ENCODE data around the gene FMN2. TPM values are rescaled to one million over a fixed set of nuclear protein-coding genes. Genes with fewer than 3 reads are reported as not detected.

The FMN2 gene
- total RNA-seq, 2 donors from 2014 or later: 0.26 to 0.33 TPM

GRCh38 chr1:240503558-240503957 lies 411.9 kb downstream of the FMN2 start:
- 0 to 43% methylated on average over 1 of the region's 1 CpG for WGBS, 2 donors
- no peak for TF ChIP-seq CTCF (IDR thresholded peaks at IDR 0.05)
- TF ChIP-seq POLR2A (IDR thresholded peaks at IDR 0.05): no peak
- Histone ChIP-seq H3K27ac (no peak overlapping the region), H3K36me3 (replicated peaks in 1 of 2; ENCODE audit: insufficient read depth in 1 of 2, low read depth in 2 of 2) (no peaks in the 10 kb centered on the region), H3K27me3 (no peaks in the 10 kb centered on the region), H3K9me3 (no peaks in the 10 kb centered on the region), H3K4me1 (no peaks in the 10 kb centered on the region), H3K4me3 (no peak overlapping the region)
- intact Hi-C loops (cut with DNase I): no loop called here
- DNase-seq (no peak), ATAC-seq (no peak)

GRCh38 chr1:240506176-240506575 lies 414.5 kb downstream of the FMN2 start:
- ATAC-seq (no peak), DNase-seq (no peak)
- Histone ChIP-seq H3K36me3 (replicated peaks in 1 of 2; ENCODE audit: insufficient read depth in 1 of 2, low read depth in 2 of 2) (no peaks in the 10 kb centered on the region), H3K4me1 (no peaks in the 10 kb centered on the region), H3K9me3 (no peaks in the 10 kb centered on the region), H3K27me3 (no peaks in the 10 kb centered on the region), H3K27ac (no peak overlapping the region), H3K4me3 (no peak overlapping the region)
- no peak for TF ChIP-seq POLR2A (IDR thresholded peaks at IDR 0.05)
- no peak for TF ChIP-seq CTCF (IDR thresholded peaks at IDR 0.05)
- 26 to 37% methylated on average over 4 of the region's 4 CpGs for WGBS, 2 donors
- intact Hi-C loops (cut with DNase I): no loop called here

GRCh38 chr1:240508201-240508600 lies 416.5 kb downstream of the FMN2 start:
- Histone ChIP-seq H3K27me3 (no peaks in the 10 kb centered on the region), H3K27ac (no peak overlapping the region), H3K4me1 (no peaks in the 10 kb centered on the region), H3K4me3 (no peak overlapping the region), H3K9me3 (no peaks in the 10 kb centered on the region), H3K36me3 (replicated peaks in 1 of 2; ENCODE audit: insufficient read depth in 1 of 2, low read depth in 2 of 2) (no peaks in the 10 kb centered on the region)
- no peak for TF ChIP-seq CTCF (IDR thresholded peaks at IDR 0.05)
- no peak for TF ChIP-seq POLR2A (IDR thresholded peaks at IDR 0.05)
- intact Hi-C loops (cut with DNase I): no loop called here
- DNase-seq: no peak
- 24 to 29% methylated on average over 3 of the region's 3 CpGs for WGBS, 2 donors
- ATAC-seq: no peak

- DNase-seq: no peak
- Histone ChIP-seq H3K4me1 (no peaks in the 10 kb centered on the region), H3K27ac (no peak overlapping the region), H3K9me3 (no peaks in the 10 kb centered on the region), H3K36me3 (replicated peaks in 1 of 2; ENCODE audit: insufficient read depth in 1 of 2, low read depth in 2 of 2) (no peaks in the 10 kb centered on the region), H3K27me3 (no peaks in the 10 kb centered on the region), H3K4me3 (no peak overlapping the region)
- intact Hi-C loops (cut with DNase I): no loop called here
- no peak for TF ChIP-seq CTCF (IDR thresholded peaks at IDR 0.05)
- TF ChIP-seq POLR2A (IDR thresholded peaks at IDR 0.05): no peak
- ATAC-seq: no peak
- WGBS, 2 donors: 56 to 81% methylated on average over 2 of the region's 2 CpGs
Observed at GRCh38 chr1:240508950-240509349, 417.3 kb downstream of the FMN2 start.

GRCh38 chr1:240511789-240512188 lies 420.1 kb downstream of the FMN2 start:
- Histone ChIP-seq H3K4me1 (no peaks in the 10 kb centered on the region), H3K27ac (no peak overlapping the region), H3K4me3 (no peak overlapping the region), H3K9me3 (no peaks in the 10 kb centered on the region), H3K36me3 (replicated peaks in 1 of 2; ENCODE audit: insufficient read depth in 1 of 2, low read depth in 2 of 2) (no peaks in the 10 kb centered on the region), H3K27me3 (no peaks in the 10 kb centered on the region)
- ATAC-seq (no peak), DNase-seq (no peak)
- intact Hi-C loops (cut with DNase I): no loop called here
- TF ChIP-seq POLR2A (IDR thresholded peaks at IDR 0.05): no peak
- TF ChIP-seq CTCF (IDR thresholded peaks at IDR 0.05): no peak

All from body of pancreas (tissue), 4 donors.